ENCODE data around the gene LRRC28.

Gene LRRC28

GRCh38 chr15:99434506-99435112 is 183.3 kb downstream of the LRRC28 start:
- Histone ChIP-seq H3K9me3 (ENCODE audit: control insufficient read depth, insufficient read depth, low read length) (no peaks in the 10 kb centered on the region), H3K9me2 (replicated peaks; ENCODE audit: control insufficient read depth, low read length) (no peaks in the 10 kb centered on the region), H3K79me2 (ENCODE audit: control insufficient read depth, low read length) (no peaks in the 10 kb centered on the region), H3K4me2 (ENCODE audit: low read length) (peak overlapping the region; percentile 56), H3K27me3 (ENCODE audit: control insufficient read depth, low read length) (peaks cover 38% of the 10 kb centered on the region), H3K36me3 (ENCODE audit: control insufficient read depth, low read length) (no peaks in the 10 kb centered on the region), H3K27ac (ENCODE audit: low read depth, low read length) (no peak overlapping the region), H4K20me1 (ENCODE audit: control insufficient read depth, insufficient read depth, low read depth, low read length) (no peaks in the 10 kb centered on the region), H3K4me1 (ENCODE audit: control insufficient read depth, low read length) (peaks cover 17% of the 10 kb centered on the region), H3F3A (ENCODE audit: control insufficient read depth, insufficient read depth) (no peaks in the 10 kb centered on the region), H3K4me3 (ENCODE audit: low read length) (no peak overlapping the region; the same call in 1 of the 2 replicates)
- TF ChIP-seq EZH2phosphoT487 (IDR thresholded peaks at IDR 0.05; ENCODE audit: borderline replicate concordance, low read length) (no peak), CTCF (IDR thresholded peaks at IDR 0.05; ENCODE audit: low read depth, low read length, poor library complexity, severe bottlenecking) (no peak)

- H4K20me1 ChIP-seq (ENCODE audit: control insufficient read depth, insufficient read depth, low read depth, low read length): no peaks in the 10 kb centered on the region
- no peaks in the 10 kb centered on the region for H3F3A ChIP-seq (ENCODE audit: control insufficient read depth, insufficient read depth)
- TF ChIP-seq CTCF (IDR thresholded peaks at IDR 0.05; ENCODE audit: low read depth, low read length, poor library complexity, severe bottlenecking): no peak
- TF ChIP-seq EZH2phosphoT487 (IDR thresholded peaks at IDR 0.05; ENCODE audit: borderline replicate concordance, low read length): no peak
- H3K27me3 ChIP-seq (ENCODE audit: control insufficient read depth, low read length): peaks cover 38% of the 10 kb centered on the region
- no peaks in the 10 kb centered on the region for H3K9me3 ChIP-seq (ENCODE audit: control insufficient read depth, insufficient read depth, low read length)
- H3K36me3 ChIP-seq (ENCODE audit: control insufficient read depth, low read length): no peaks in the 10 kb centered on the region
- peak overlapping the region; percentile 56 for H3K4me2 ChIP-seq (ENCODE audit: low read length)
- H3K4me3 ChIP-seq (ENCODE audit: low read length): peak overlapping the region; percentile 24
- no peaks in the 10 kb centered on the region for H3K9me2 ChIP-seq (replicated peaks; ENCODE audit: control insufficient read depth, low read length)
- no peaks in the 10 kb centered on the region for H3K79me2 ChIP-seq (ENCODE audit: control insufficient read depth, low read length)
- H3K4me1 ChIP-seq (ENCODE audit: control insufficient read depth, low read length): peaks cover 17% of the 10 kb centered on the region
- H3K27ac ChIP-seq (ENCODE audit: low read depth, low read length): no peak overlapping the region
Measured at GRCh38 chr15:99435113-99435695, 183.9 kb downstream of the LRRC28 start.

- TF ChIP-seq CTCF (IDR thresholded peaks at IDR 0.05; ENCODE audit: low read depth, low read length, poor library complexity, severe bottlenecking) (no peak), EZH2phosphoT487 (IDR thresholded peaks at IDR 0.05; ENCODE audit: borderline replicate concordance, low read length) (no peak)
- Histone ChIP-seq H3K9me3 (ENCODE audit: control insufficient read depth, insufficient read depth, low read length) (no peaks in the 10 kb centered on the region), H3F3A (ENCODE audit: control insufficient read depth, insufficient read depth) (no peaks in the 10 kb centered on the region), H3K79me2 (ENCODE audit: control insufficient read depth, low read length) (no peaks in the 10 kb centered on the region), H3K4me3 (ENCODE audit: low read length) (no peak overlapping the region), H4K20me1 (ENCODE audit: control insufficient read depth, insufficient read depth, low read depth, low read length) (no peaks in the 10 kb centered on the region), H3K36me3 (ENCODE audit: control insufficient read depth, low read length) (no peaks in the 10 kb centered on the region), H3K4me2 (ENCODE audit: low read length) (no peak overlapping the region), H3K27ac (ENCODE audit: low read depth, low read length) (no peak overlapping the region), H3K4me1 (ENCODE audit: control insufficient read depth, low read length) (peaks cover 17% of the 10 kb centered on the region), H3K27me3 (ENCODE audit: control insufficient read depth, low read length) (peaks cover 38% of the 10 kb centered on the region), H3K9me2 (replicated peaks; ENCODE audit: control insufficient read depth, low read length) (no peaks in the 10 kb centered on the region)
Measured at GRCh38 chr15:99435877-99436541, 184.7 kb downstream of the LRRC28 start.

All from DOHH2 (cell line).